Fibroblast of peridontal ligament (primary cell): ENCODE results near the gene ANKRD63.

Experiments used
- DNase-seq: peaks from one replicate; pipeline ENCODE4 v3.0.0-alpha.2; 2010; ENCODE audit errors: extremely low read depth

The ANKRD63 gene

GRCh38 chr15:40282869-40283614 lies at the start of gene ANKRD63:
Gene ANKRD63, minus strand, starts transcription at chr15:40283064. Its CDS starts 478 bp downstream, at chr15:40282586.
- DNase-seq, result no peak

- DNase-seq, result no peak
Measured at GRCh38 chr15:40332113-40332781, 49.4 kb upstream of the ANKRD63 start.

GRCh38 chr15:40331637-40332036 lies 48.8 kb upstream of the ANKRD63 start:
- no peak for DNase-seq

GRCh38 chr15:40331026-40331425 lies 48.2 kb upstream of the ANKRD63 start:
- DNase-seq, result no peak

- no peak for DNase-seq
Measured at GRCh38 chr15:40330368-40330836, 47.5 kb upstream of the ANKRD63 start.

- DNase-seq, result no peak
Measured at GRCh38 chr15:40329804-40330203, 46.9 kb upstream of the ANKRD63 start.

GRCh38 chr15:40328751-40329150 lies 45.9 kb upstream of the ANKRD63 start:
- DNase-seq, result no peak

GRCh38 chr15:40328176-40328575 lies 45.3 kb upstream of the ANKRD63 start:
- no peak for DNase-seq

GRCh38 chr15:40327457-40327856 lies 44.6 kb upstream of the ANKRD63 start:
- DNase-seq, result no peak

- DNase-seq, result no peak
Measured at GRCh38 chr15:40325700-40326099, 42.8 kb upstream of the ANKRD63 start.

- DNase-seq, result no peak
Measured at GRCh38 chr15:40325188-40325587, 42.3 kb upstream of the ANKRD63 start.

- DNase-seq, result no peak
Measured at GRCh38 chr15:40323953-40324937, 41.4 kb upstream of the ANKRD63 start.

GRCh38 chr15:40323239-40323952 lies 40.5 kb upstream of the ANKRD63 start, which contains the start of gene INAFM2:
Gene INAFM2, plus strand, starts transcription at chr15:40323692. Its CDS starts 364 bp downstream, at chr15:40324056.
- peak; percentile 77 for DNase-seq

- no peak for DNase-seq
Measured at GRCh38 chr15:40322531-40323238, 39.8 kb upstream of the ANKRD63 start.

- peak; percentile 68 for DNase-seq
Measured at GRCh38 chr15:40320931-40321371, 38.1 kb upstream of the ANKRD63 start.

- DNase-seq, result no peak
Measured at GRCh38 chr15:40320409-40320808, 37.5 kb upstream of the ANKRD63 start.

GRCh38 chr15:40317580-40317979 lies 34.7 kb upstream of the ANKRD63 start:
- no peak for DNase-seq

- DNase-seq, result no peak
Measured at GRCh38 chr15:40316931-40317330, 34.1 kb upstream of the ANKRD63 start.

- peak; percentile 47 for DNase-seq
Measured at GRCh38 chr15:40314723-40315276, 31.9 kb upstream of the ANKRD63 start.
